ENCODE results near the gene SUPT5H. TPM values are rescaled to one million over a fixed set of nuclear protein-coding genes. Genes with fewer than 3 reads are reported as not detected.

SUPT5H gene
- total RNA-seq, 1 experiment from 2014 or later = 158 TPM

GRCh38 chr19:39402346-39403300 lies 42.8 kb upstream of the SUPT5H start:
- DNase-seq = peak; percentile 88
- intact Hi-C loops (cut with micrococcal nuclease; ENCODE audit: unreplicated experiment) = no loop called here
- TF ChIP-seq CTCF (IDR thresholded peaks at IDR 0.05; ENCODE audit: unreplicated experiment) = no peak
- H3K27ac Mint-ChIP-seq (ENCODE audit: unreplicated experiment) = peak overlapping the region; percentile 94
- CTCF ChIA-PET = interaction anchor here (1.4 to 2.2 kb wide), 2 partner anchors 9 to 33 kb away, joined by 3 to 10 read pairs; partner anchors contain the start of genes PLEKHG2 and RPS16
- no peaks in the 10 kb centered on the region for H3K9me3 Mint-ChIP-seq (ENCODE audit: low read depth, unreplicated experiment)
- peaks cover 91% of the 10 kb centered on the region for H3K36me3 Mint-ChIP-seq (ENCODE audit: insufficient read depth, unreplicated experiment)
- H3K4me3 Mint-ChIP-seq (ENCODE audit: low read depth, unreplicated experiment) = peak overlapping the region; percentile 73
- H3K4me1 Mint-ChIP-seq (ENCODE audit: low read depth, unreplicated experiment) = peaks cover 68% of the 10 kb centered on the region
- no TSS peak for BruUV-seq (replicated peaks)
- H3K27me3 Mint-ChIP-seq (ENCODE audit: unreplicated experiment) = no peaks in the 10 kb centered on the region

GRCh38 chr19:39403331-39404312 lies 41.8 kb upstream of the SUPT5H start:
- peaks cover 68% of the 10 kb centered on the region for H3K4me1 Mint-ChIP-seq (ENCODE audit: low read depth, unreplicated experiment)
- peak overlapping the region; percentile 73 for H3K4me3 Mint-ChIP-seq (ENCODE audit: low read depth, unreplicated experiment)
- peak overlapping the region; percentile 94 for H3K27ac Mint-ChIP-seq (ENCODE audit: unreplicated experiment)
- CTCF ChIA-PET = interaction anchor here (0.7 to 2.2 kb wide), 3 partner anchors 8 to 59 kb away, joined by 3 to 10 read pairs (median 3); partner anchors contain the start of gene PLEKHG2
- peak; percentile 99 for DNase-seq
- H3K36me3 Mint-ChIP-seq (ENCODE audit: insufficient read depth, unreplicated experiment) = peaks cover 95% of the 10 kb centered on the region
- no peaks in the 10 kb centered on the region for H3K9me3 Mint-ChIP-seq (ENCODE audit: low read depth, unreplicated experiment)
- no peaks in the 10 kb centered on the region for H3K27me3 Mint-ChIP-seq (ENCODE audit: unreplicated experiment)
- no TSS peak for BruUV-seq (replicated peaks)
- TF ChIP-seq CTCF (IDR thresholded peaks at IDR 0.05; ENCODE audit: unreplicated experiment) = no peak
- intact Hi-C loops (cut with micrococcal nuclease; ENCODE audit: unreplicated experiment) = no loop called here

- no peak for TF ChIP-seq CTCF (IDR thresholded peaks at IDR 0.05; ENCODE audit: unreplicated experiment)
- Mint-ChIP-seq H3K4me3 (ENCODE audit: low read depth, unreplicated experiment) (peak overlapping the region; percentile 19), H3K36me3 (ENCODE audit: insufficient read depth, unreplicated experiment) (peaks cover 98% of the 10 kb centered on the region), H3K9me3 (ENCODE audit: low read depth, unreplicated experiment) (no peaks in the 10 kb centered on the region), H3K27me3 (ENCODE audit: unreplicated experiment) (no peaks in the 10 kb centered on the region), H3K4me1 (ENCODE audit: low read depth, unreplicated experiment) (peaks cover 63% of the 10 kb centered on the region), H3K27ac (ENCODE audit: unreplicated experiment) (peak overlapping the region; percentile 94)
- BruUV-seq (replicated peaks) = no TSS peak
- DNase-seq = no peak
- intact Hi-C loops (cut with micrococcal nuclease; ENCODE audit: unreplicated experiment) = no loop called here
- CTCF ChIA-PET = interaction anchor here (0.7 kb wide), 1 partner anchor 63 kb away, joined by 3 read pairs; no protein-coding TSS in a partner anchor
Observed at GRCh38 chr19:39405261-39405957, 40.0 kb upstream of the SUPT5H start.
